Transverse colon (tissue), 4 donors: Measurements from ENCODE around the gene ZDHHC19. TPM values are rescaled to one million over a fixed set of nuclear protein-coding genes. Genes with fewer than 3 reads are reported as not detected.

Source experiments
- DNase-seq: peaks from one replicate; pipeline ENCODE4 v3.0.0-alpha.2; 2019
- H3K27ac ChIP-seq, 4 donors: fragments of 200-600 bp; sonication (generic); 2 replicates each; pipeline ENCODE4 v1.5.1; 2016 to 2018; ENCODE audit warnings: inconsistent platforms in 4 of 4
- H3K27me3 ChIP-seq: fragments of 200-600 bp; sonication (generic); 2 replicates; pipeline ENCODE4 v1.5.1; 2017; ENCODE audit warnings: inconsistent platforms
- H3K36me3 ChIP-seq, 4 donors: fragments of 200-600 bp; sonication (generic); 2 replicates each; pipeline ENCODE4 v1.5.1; 2017 to 2019; ENCODE audit warnings: inconsistent platforms in 4 of 4
- H3K4me1 ChIP-seq, 4 donors: fragments of 200-600 bp; sonication (generic); 2 replicates each; pipeline ENCODE4 v1.5.1; 2017 to 2020; ENCODE audit warnings: inconsistent platforms in 4 of 4
- H3K4me3 ChIP-seq, 4 donors: fragments of 200-600 bp; sonication (generic); 1 replicate in 1 of 4; 2 replicates in 3 of 4; pipeline versions ENCODE4 v1.5.1 to v1.6.1; 2017 to 2019; ENCODE audit warnings: inconsistent platforms in 4 of 4
- H3K9me3 ChIP-seq, 2 donors: fragments of 200-600 bp; sonication (generic); 2 replicates each; pipeline ENCODE4 v1.5.1; 2017 to 2019; ENCODE audit warnings: inconsistent platforms in 2 of 2
- EP300 ChIP-seq: sonication (generic); formaldehyde crosslinking; IDR thresholded peaks from one replicate; pipeline ENCODE4 v1.6.1; 2017; ENCODE audit warnings: antibody characterized with exemption, low read depth
- POLR2A ChIP-seq: fragments of 450-650 bp; IDR thresholded peaks from one replicate; pipeline ENCODE4 v1.6.1; 2016; ENCODE audit warnings: antibody characterized with exemption, mild to moderate bottlenecking, moderate library complexity
- POLR2AphosphoS5 ChIP-seq, 3 donors: sonication (generic); formaldehyde crosslinking; IDR thresholded peaks; one replicate each; pipeline ENCODE4 v1.6.1; 2016; ENCODE audit warnings: antibody characterized with exemption in 3 of 3
- WGBS, 2 donors: methylation state at CpG; one replicate each; pipeline ENCODE4 v1.1.5; 2018; ENCODE audit warnings: low coverage in 1 of 2; 5-methylcytosine and 5-hydroxymethylcytosine counted together
- in situ Hi-C, 4 donors: fragments of 200-750 bp; cut with MboI; loops; one replicate each; pipeline versions ENCODE4 v1.15.0 to v1.15.1; 2017; ENCODE audit warnings: low sequenced_read_pairs in 3 of 4, low pct_ligation_motif_present in 1 of 4, low pct_unique_long_range_greater_than_20kb in 1 of 4
- intact Hi-C: fragments of 100-400 bp; cut with DNase I; formaldehyde crosslinking; loops from one replicate; pipeline ENCODE4 v1.15.1; 2023; ENCODE audit warnings: low total_unique reads
- total RNA-seq, 4 donors: library from RNA; depleted of rRNA; stranded (reverse); fragments of >200 nt; gene quantifications; one replicate each; pipeline ENCODE4 v1.1.0, GENCODE V29; 2016
- TF ChIP-seq, protein P1 (sequence below), 5 experiments: fragments of 200-600 bp in 3 of 5; fragments of 450-650 bp in 2 of 5; sonication (generic) in 3 of 5; IDR thresholded peaks; 1 replicate in 2 of 5; 2 replicates in 3 of 5; pipeline ENCODE4 v1.5.1; 2016 to 2017; ENCODE audit warnings: antibody characterized with exemption in 5 of 5, inconsistent platforms in 3 of 5, mild to moderate bottlenecking in 2 of 5, moderate library complexity in 1 of 5

Gene ZDHHC19, protein sequence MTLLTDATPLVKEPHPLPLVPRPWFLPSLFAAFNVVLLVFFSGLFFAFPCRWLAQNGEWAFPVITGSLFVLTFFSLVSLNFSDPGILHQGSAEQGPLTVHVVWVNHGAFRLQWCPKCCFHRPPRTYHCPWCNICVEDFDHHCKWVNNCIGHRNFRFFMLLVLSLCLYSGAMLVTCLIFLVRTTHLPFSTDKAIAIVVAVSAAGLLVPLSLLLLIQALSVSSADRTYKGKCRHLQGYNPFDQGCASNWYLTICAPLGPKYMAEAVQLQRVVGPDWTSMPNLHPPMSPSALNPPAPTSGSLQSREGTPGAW
- not detected for total RNA-seq

DNA sequence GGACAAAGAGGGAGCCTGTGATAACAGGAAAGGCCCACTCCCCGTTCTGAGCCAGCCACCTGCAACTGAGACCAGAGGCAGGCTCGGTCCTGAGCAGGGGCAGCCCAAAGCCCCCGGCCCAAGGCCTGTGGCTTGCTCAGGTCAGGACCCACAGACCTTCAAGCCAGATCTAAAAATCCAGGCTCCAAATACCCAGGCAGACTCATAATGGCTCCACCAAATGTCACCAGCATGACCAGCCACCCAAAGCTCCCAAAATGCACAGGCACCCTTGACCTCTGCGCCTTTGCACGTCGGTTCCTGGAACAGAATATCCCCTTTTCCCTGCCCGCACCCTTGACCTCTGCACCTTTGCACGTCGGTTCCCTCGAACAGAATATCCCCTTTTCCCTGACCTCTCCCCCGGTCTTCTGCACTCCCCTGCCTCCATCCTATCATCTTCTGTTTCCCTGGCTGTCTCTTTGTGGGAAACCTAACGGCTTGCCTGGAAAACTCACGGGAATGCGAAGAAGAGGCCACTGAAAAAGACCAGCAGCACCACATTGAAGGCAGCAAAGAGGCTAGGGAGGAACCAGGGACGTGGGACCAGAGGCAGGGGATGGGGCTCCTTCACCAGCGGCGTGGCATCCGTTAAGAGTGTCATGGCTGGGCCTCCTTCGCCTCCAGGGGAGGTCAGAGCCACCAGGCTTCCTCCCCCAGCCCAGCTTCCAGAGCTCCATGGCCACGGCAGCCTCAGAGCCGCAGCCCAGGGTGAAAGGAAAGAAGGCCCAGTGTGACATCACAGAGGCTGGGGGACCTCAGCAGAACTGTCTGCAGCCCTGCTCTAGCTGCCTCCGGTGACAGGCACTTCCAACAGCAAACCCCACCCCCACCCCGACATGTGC is at the start of gene ZDHHC19:
Gene ZDHHC19 (minus strand): TSS at position 728 of the 884 bp plus-strand sequence. CDS start 85 bp downstream, at position 643.
- in situ Hi-C loops = loop anchor here in 1 of 4 donors (25.0 kb wide), 1 partner anchor 474 kb away; no protein-coding TSS in a partner anchor

DNA sequence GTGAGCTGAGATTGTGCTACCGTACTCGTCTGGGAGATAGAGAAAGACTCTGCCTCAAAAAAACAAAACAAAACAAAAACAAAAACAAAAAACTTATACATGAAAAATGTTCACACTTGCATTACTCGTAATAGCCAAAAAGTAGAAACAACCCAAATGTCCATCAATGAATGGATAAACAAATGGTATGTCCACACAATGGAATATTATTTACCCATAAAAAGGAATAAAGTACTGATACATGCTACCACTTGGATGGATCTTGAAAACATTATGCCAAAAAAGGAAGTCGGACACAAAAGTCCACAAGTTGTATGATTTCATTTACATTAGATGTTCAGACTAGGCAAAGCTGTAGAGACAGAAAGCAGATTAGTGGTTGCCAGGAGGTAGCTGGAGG is 49.6 kb upstream of the ZDHHC19 start:
- WGBS, 2 donors = 97 to 98% methylated on average over 4 of the region's 4 CpGs
- in situ Hi-C loops = loop anchor here in 2 of 4 donors (25.0 kb wide), 1 partner anchor 252 kb away; the partner anchor contains the start of genes RNF168 (in 2 of the 2) and SMCO1 (in 2 of the 2)
- H3K36me3 ChIP-seq = peaks cover 0 to 19% (median 4%) of the 10 kb centered on the region in 4 donors
- H3K27ac ChIP-seq = no peak overlapping the region
- peaks cover 0 to 1% (median 0%) of the 10 kb centered on the region in 4 donors for H3K4me1 ChIP-seq
- H3K9me3 ChIP-seq = no peaks in the 10 kb centered on the region
- no peaks in the 10 kb centered on the region for H3K27me3 ChIP-seq
- TF ChIP-seq POLR2A (no peak), POLR2AphosphoS5 (IDR thresholded peaks at IDR 0.05) (no peak), EP300 (no peak)
- TF ChIP-seq, protein P1, sequence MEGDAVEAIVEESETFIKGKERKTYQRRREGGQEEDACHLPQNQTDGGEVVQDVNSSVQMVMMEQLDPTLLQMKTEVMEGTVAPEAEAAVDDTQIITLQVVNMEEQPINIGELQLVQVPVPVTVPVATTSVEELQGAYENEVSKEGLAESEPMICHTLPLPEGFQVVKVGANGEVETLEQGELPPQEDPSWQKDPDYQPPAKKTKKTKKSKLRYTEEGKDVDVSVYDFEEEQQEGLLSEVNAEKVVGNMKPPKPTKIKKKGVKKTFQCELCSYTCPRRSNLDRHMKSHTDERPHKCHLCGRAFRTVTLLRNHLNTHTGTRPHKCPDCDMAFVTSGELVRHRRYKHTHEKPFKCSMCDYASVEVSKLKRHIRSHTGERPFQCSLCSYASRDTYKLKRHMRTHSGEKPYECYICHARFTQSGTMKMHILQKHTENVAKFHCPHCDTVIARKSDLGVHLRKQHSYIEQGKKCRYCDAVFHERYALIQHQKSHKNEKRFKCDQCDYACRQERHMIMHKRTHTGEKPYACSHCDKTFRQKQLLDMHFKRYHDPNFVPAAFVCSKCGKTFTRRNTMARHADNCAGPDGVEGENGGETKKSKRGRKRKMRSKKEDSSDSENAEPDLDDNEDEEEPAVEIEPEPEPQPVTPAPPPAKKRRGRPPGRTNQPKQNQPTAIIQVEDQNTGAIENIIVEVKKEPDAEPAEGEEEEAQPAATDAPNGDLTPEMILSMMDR (IDR thresholded peaks at IDR 0.05) = no peak
- intact Hi-C loops = no loop called here
- DNase-seq = no peak
- no peak overlapping the region for H3K4me3 ChIP-seq

More for the DNA sequence above, at the start of gene ZDHHC19:
- intact Hi-C loops = no loop called here
- Histone ChIP-seq H3K27ac (no peak within 1 kb of the TSS), H3K36me3 (no peaks in the 10 kb centered on the region), H3K4me3 (no peak within 1 kb of the TSS), H3K9me3 (no peaks in the 10 kb centered on the region), H3K4me1 (peaks cover 0 to 12% (median 10%) of the 10 kb centered on the region in 4 donors), H3K27me3 (no peaks in the 10 kb centered on the region)
- TF ChIP-seq POLR2A (no peak), POLR2AphosphoS5 (IDR thresholded peaks at IDR 0.05) (no peak), EP300 (no peak)
- TF ChIP-seq, protein P1 (IDR thresholded peaks at IDR 0.05) = no peak
- DNase-seq = no peak
- WGBS, 2 donors = 60 to 74% methylated on average over 10 to 23 of the region's 23 CpGs

DNA sequence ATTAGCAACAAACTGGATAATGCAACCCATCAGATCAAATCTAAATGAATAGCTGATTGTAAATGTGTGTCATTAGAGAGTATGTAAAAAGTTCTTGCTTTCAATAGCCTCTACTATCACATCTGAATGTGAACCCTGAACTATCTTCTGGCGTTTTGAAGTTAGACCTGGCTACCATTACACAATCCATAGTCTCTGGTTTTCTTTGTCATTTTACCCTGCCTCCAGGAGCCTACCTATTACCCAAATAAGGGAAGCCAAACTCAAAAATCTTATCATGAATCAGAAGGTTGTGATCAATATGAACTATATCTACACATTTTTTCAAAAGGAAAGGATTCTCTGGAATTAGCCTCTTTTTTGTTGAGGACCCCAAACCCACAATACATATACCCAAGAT is 44.6 kb upstream of the ZDHHC19 start:
- no peaks in the 10 kb centered on the region for H3K27me3 ChIP-seq
- no peak for TF ChIP-seq EP300
- TF ChIP-seq, protein P1 (IDR thresholded peaks at IDR 0.05) = no peak
- TF ChIP-seq POLR2A = no peak
- no peak for TF ChIP-seq POLR2AphosphoS5 (IDR thresholded peaks at IDR 0.05)
- no peak for DNase-seq
- peaks cover 0 to 10% (median 3%) of the 10 kb centered on the region in 4 donors for H3K4me1 ChIP-seq
- H3K4me3 ChIP-seq = no peak overlapping the region
- 45 to 65% methylated on average over 1 of the region's 1 CpG for WGBS, 2 donors
- no peaks in the 10 kb centered on the region for H3K9me3 ChIP-seq
- in situ Hi-C loops (loop anchor here (5.0 to 25.0 kb wide), 3 partner anchors 257 to 269 kb away; partner anchors contain the start of genes SMCO1 (in 3 of the 4) and RNF168 (in 2 of the 4)), intact Hi-C loops (loop anchor here (5.0 kb wide), 1 partner anchor 262 kb away; the partner anchor contains the start of gene SMCO1)
- no peak overlapping the region for H3K27ac ChIP-seq
- peaks cover 0 to 17% (median 0%) of the 10 kb centered on the region in 4 donors for H3K36me3 ChIP-seq
